Measurements from ENCODE around the gene MRM3. TPM values are rescaled to one million over a fixed set of nuclear protein-coding genes. Genes with fewer than 3 reads are reported as not detected.
"Not testable (repeated sequence)": the region's sequence is repeated elsewhere in the genome, so short reads cannot be mapped to it uniquely, and the experiment has no call there.

Gene MRM3
- polyA plus RNA-seq, 1 donor from 2014 or later, result 20.0 TPM

DNA sequence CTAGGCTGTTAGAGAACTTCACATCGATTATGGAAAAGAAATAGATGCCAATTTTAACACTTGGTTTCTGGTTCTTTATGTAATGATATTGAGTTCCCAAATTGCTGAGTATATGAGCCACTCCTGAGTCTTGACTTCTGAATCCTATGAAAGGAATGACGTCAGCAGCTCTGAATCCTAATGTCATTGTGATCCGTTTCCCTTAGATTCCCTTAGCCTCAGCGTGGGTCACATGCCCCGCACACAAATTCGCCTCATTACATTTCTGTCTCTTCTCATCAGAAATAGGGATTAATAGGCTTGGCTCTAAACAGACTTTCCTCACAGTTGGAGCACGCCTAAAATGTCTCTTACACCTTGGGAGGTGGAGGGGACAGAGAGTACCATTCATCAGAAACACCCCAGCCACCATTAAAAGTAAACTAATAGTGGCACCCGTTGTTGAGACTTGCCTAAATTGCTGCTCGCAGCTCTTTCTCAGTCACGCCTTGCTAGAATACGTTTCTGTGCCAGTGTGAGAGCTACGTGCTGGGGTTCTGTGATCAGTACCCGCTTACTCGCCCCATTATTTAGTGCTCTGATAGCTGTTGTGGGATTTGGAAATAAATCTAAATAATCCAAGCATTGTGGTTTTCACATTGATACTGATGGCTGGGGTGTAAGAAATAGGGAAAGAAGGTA, 7.1 kb downstream of the MRM3 start:
- H3K4me2 ChIP-seq (ENCODE audit: low read length), result no peak overlapping the region
- H3F3A ChIP-seq (ENCODE audit: insufficient read depth, low read length, poor library complexity, severe bottlenecking), result no peaks in the 10 kb centered on the region
- no peaks in the 10 kb centered on the region for H3K27me3 ChIP-seq (ENCODE audit: insufficient read depth, low read depth, low read length)
- H3K4me3 ChIP-seq (ENCODE audit: low read length), result no peak overlapping the region
- H3K36me3 ChIP-seq (ENCODE audit: insufficient read depth, low read length), result no peaks in the 10 kb centered on the region
- peaks cover 9% of the 10 kb centered on the region for H3K79me2 ChIP-seq (replicated peaks; ENCODE audit: insufficient read depth, low read length)
- H2AFZ ChIP-seq (ENCODE audit: low read depth, low read length), result no peak overlapping the region
- no peaks in the 10 kb centered on the region for H3K9me2 ChIP-seq (ENCODE audit: insufficient read depth, low read length)
- H4K20me1 ChIP-seq (ENCODE audit: insufficient read depth), result no peaks in the 10 kb centered on the region
- H3K9ac ChIP-seq (ENCODE audit: low read length), result no peak overlapping the region
- H3K27ac ChIP-seq (ENCODE audit: low read length), result no peak overlapping the region
- TF ChIP-seq, protein P1, sequence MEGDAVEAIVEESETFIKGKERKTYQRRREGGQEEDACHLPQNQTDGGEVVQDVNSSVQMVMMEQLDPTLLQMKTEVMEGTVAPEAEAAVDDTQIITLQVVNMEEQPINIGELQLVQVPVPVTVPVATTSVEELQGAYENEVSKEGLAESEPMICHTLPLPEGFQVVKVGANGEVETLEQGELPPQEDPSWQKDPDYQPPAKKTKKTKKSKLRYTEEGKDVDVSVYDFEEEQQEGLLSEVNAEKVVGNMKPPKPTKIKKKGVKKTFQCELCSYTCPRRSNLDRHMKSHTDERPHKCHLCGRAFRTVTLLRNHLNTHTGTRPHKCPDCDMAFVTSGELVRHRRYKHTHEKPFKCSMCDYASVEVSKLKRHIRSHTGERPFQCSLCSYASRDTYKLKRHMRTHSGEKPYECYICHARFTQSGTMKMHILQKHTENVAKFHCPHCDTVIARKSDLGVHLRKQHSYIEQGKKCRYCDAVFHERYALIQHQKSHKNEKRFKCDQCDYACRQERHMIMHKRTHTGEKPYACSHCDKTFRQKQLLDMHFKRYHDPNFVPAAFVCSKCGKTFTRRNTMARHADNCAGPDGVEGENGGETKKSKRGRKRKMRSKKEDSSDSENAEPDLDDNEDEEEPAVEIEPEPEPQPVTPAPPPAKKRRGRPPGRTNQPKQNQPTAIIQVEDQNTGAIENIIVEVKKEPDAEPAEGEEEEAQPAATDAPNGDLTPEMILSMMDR (IDR thresholded peaks at IDR 0.05; ENCODE audit: poor library complexity, severe bottlenecking), result no peak
- TF ChIP-seq TAF1 (IDR thresholded peaks at IDR 0.05; ENCODE audit: low read depth) (no peak), RAD21 (conservative IDR thresholded peaks at IDR 0.05) (no peak), EZH2 (IDR thresholded peaks at IDR 0.05; ENCODE audit: borderline replicate concordance, insufficient read depth, low read length, poor library complexity, severe bottlenecking) (no peak), SMC3 (conservative IDR thresholded peaks at IDR 0.05; ENCODE audit: poor library complexity) (no peak)
- no peaks in the 10 kb centered on the region for H3K9me3 ChIP-seq (ENCODE audit: low read length)

DNA sequence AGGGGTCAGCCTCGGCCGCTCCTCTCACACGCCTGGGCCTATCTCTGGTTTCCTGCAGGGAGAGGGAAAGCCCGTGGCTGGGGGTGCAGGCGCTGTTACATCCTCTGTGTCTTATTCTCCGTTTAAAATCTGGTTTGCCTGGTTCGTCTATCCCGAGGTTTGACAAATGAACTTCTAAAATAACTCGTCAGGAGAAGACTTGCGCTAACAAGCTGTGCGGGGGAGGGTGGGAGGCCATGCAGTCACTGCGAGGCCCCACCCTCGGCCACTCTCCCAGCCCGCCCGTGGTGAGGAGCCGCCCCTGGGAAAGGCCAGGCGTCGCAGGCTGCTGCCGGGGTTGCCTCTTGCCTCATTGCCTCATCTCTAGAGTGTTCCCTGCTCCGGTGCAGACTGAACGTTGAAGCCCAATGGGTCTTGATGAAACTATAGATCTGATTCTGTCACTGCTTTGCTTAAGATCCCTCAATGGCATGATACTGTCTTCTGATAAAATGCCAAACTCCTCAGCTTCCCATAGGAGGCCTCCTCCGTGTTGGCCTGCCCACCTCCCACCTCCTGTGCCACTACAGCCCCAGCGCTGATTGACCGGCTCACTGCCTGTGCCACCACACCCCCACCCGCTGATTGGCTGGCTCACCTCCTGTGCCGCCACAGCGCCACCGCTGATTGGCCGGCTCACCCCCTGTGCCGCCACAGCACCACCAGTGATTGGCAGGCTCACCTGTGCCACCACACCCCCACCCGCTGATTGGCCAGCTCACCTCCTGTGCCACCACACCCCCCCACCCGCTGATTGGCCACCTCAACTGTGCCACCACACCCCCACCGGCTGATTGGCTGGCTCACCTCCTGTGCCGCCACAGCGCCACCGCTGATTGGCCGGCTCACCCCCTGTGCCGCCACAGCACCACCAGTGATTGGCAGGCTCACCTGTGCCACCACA, 8.0 kb downstream of the MRM3 start:
- not testable (repeated sequence) for H3K27me3 ChIP-seq (ENCODE audit: insufficient read depth, low read depth, low read length); H3K79me2 ChIP-seq (replicated peaks; ENCODE audit: insufficient read depth, low read length); H4K20me1 ChIP-seq (ENCODE audit: insufficient read depth); H3K9me3 ChIP-seq (ENCODE audit: low read length); H3K27ac ChIP-seq (ENCODE audit: low read length); H3K4me3 ChIP-seq (ENCODE audit: low read length); H3K9me2 ChIP-seq (ENCODE audit: insufficient read depth, low read length); H3K36me3 ChIP-seq (ENCODE audit: insufficient read depth, low read length); H3K4me2 ChIP-seq (ENCODE audit: low read length); H2AFZ ChIP-seq (ENCODE audit: low read depth, low read length); H3K9ac ChIP-seq (ENCODE audit: low read length); H3F3A ChIP-seq (ENCODE audit: insufficient read depth, low read length, poor library complexity, severe bottlenecking)

DNA sequence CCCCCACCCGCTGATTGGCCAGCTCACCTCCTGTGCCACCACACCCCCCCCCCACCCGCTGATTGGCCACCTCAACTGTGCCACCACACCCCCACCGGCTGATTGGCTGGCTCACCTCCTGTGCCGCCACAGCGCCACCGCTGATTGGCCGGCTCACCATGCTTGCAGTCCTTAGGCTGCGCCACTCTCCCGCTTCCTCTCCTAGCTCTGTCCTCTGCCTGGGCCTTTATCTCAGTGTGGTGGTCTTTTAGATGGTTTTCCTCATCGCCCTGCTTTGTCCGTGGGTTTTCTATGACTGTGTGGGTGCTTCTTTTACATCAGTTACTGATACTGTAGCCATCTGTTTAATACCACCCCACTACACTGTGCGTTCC, 8.7 kb downstream of the MRM3 start:
- not testable (repeated sequence) for H3K9ac ChIP-seq (ENCODE audit: low read length); H3K9me3 ChIP-seq (ENCODE audit: low read length); H3K36me3 ChIP-seq (ENCODE audit: insufficient read depth, low read length); H3K9me2 ChIP-seq (ENCODE audit: insufficient read depth, low read length); H4K20me1 ChIP-seq (ENCODE audit: insufficient read depth); H3K27me3 ChIP-seq (ENCODE audit: insufficient read depth, low read depth, low read length); H3F3A ChIP-seq (ENCODE audit: insufficient read depth, low read length, poor library complexity, severe bottlenecking); H3K27ac ChIP-seq (ENCODE audit: low read length); H3K79me2 ChIP-seq (replicated peaks; ENCODE audit: insufficient read depth, low read length); H3K4me3 ChIP-seq (ENCODE audit: low read length); H3K4me2 ChIP-seq (ENCODE audit: low read length); H2AFZ ChIP-seq (ENCODE audit: low read depth, low read length)

DNA sequence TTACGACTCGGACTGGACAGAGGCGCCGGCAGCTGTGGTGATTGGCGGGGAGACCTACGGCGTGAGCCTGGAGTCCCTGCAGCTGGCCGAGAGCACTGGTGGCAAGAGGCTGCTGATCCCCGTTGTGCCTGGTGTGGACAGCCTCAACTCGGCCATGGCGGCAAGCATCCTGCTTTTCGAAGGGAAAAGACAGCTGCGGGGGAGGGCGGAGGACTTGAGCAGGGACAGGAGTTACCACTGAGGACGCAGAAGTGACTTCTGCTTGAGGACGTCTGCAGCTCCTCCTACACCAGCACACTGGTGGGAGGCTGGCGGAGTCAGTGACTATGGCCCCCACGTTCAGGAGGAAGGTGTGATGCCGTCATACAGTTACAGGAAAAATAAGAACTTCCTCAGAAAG, 9.7 kb downstream of the MRM3 start:
- no peaks in the 10 kb centered on the region for H4K20me1 ChIP-seq (ENCODE audit: insufficient read depth)
- no peak overlapping the region for H3K4me3 ChIP-seq (ENCODE audit: low read length)
- H3K27me3 ChIP-seq (ENCODE audit: insufficient read depth, low read depth, low read length), result no peaks in the 10 kb centered on the region
- H3K4me2 ChIP-seq (ENCODE audit: low read length), result no peak overlapping the region
- H3F3A ChIP-seq (ENCODE audit: insufficient read depth, low read length, poor library complexity, severe bottlenecking), result no peaks in the 10 kb centered on the region
- H2AFZ ChIP-seq (ENCODE audit: low read depth, low read length), result no peak overlapping the region
- H3K9ac ChIP-seq (ENCODE audit: low read length), result no peak overlapping the region
- no peak overlapping the region for H3K27ac ChIP-seq (ENCODE audit: low read length)
- no peaks in the 10 kb centered on the region for H3K36me3 ChIP-seq (ENCODE audit: insufficient read depth, low read length)
- no peaks in the 10 kb centered on the region for H3K9me3 ChIP-seq (ENCODE audit: low read length)
- H3K79me2 ChIP-seq (replicated peaks; ENCODE audit: insufficient read depth, low read length), result no peaks in the 10 kb centered on the region
- H3K9me2 ChIP-seq (ENCODE audit: insufficient read depth, low read length), result no peaks in the 10 kb centered on the region
- TF ChIP-seq, protein P1 (IDR thresholded peaks at IDR 0.05; ENCODE audit: poor library complexity, severe bottlenecking), result no peak
- TF ChIP-seq, protein P2, sequence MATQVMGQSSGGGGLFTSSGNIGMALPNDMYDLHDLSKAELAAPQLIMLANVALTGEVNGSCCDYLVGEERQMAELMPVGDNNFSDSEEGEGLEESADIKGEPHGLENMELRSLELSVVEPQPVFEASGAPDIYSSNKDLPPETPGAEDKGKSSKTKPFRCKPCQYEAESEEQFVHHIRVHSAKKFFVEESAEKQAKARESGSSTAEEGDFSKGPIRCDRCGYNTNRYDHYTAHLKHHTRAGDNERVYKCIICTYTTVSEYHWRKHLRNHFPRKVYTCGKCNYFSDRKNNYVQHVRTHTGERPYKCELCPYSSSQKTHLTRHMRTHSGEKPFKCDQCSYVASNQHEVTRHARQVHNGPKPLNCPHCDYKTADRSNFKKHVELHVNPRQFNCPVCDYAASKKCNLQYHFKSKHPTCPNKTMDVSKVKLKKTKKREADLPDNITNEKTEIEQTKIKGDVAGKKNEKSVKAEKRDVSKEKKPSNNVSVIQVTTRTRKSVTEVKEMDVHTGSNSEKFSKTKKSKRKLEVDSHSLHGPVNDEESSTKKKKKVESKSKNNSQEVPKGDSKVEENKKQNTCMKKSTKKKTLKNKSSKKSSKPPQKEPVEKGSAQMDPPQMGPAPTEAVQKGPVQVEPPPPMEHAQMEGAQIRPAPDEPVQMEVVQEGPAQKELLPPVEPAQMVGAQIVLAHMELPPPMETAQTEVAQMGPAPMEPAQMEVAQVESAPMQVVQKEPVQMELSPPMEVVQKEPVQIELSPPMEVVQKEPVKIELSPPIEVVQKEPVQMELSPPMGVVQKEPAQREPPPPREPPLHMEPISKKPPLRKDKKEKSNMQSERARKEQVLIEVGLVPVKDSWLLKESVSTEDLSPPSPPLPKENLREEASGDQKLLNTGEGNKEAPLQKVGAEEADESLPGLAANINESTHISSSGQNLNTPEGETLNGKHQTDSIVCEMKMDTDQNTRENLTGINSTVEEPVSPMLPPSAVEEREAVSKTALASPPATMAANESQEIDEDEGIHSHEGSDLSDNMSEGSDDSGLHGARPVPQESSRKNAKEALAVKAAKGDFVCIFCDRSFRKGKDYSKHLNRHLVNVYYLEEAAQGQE (IDR thresholded peaks at IDR 0.05; ENCODE audit: borderline replicate concordance), result no peak
- TF ChIP-seq EP300 (conservative IDR thresholded peaks at IDR 0.05; ENCODE audit: poor library complexity, severe bottlenecking) (no peak), RAD21 (conservative IDR thresholded peaks at IDR 0.05) (no peak), POLR2AphosphoS5 (IDR thresholded peaks at IDR 0.05) (no peak), MXI1 (conservative IDR thresholded peaks at IDR 0.05; ENCODE audit: poor library complexity, severe bottlenecking) (no peak), TAF1 (IDR thresholded peaks at IDR 0.05; ENCODE audit: low read depth) (no peak), SMC3 (conservative IDR thresholded peaks at IDR 0.05; ENCODE audit: poor library complexity) (no peak)
